ENCODE measurements around the gene PTS.
A peak's percentile ranks its signal among the peaks of the same experiment; 100 is the strongest.

The PTS gene

GRCh38 chr11:112226831-112227401, 688 bp downstream of the PTS start:
- no peak for TF ChIP-seq CTCF (IDR thresholded peaks at IDR 0.05; ENCODE audit: low read depth, low read length, missing control alignments)
- H3K4me3 ChIP-seq (replicated peaks; ENCODE audit: low read depth, low read length), result peak overlapping the region; percentile 77
- no peak for DNase-seq (ENCODE audit: extremely low read depth, low read depth)

GRCh38 chr11:112227471-112227870, 1.2 kb downstream of the PTS start:
- DNase-seq (ENCODE audit: extremely low read depth, low read depth), result no peak
- H3K4me3 ChIP-seq (replicated peaks; ENCODE audit: low read depth, low read length), result peak overlapping the region; percentile 77
- TF ChIP-seq CTCF (IDR thresholded peaks at IDR 0.05; ENCODE audit: low read depth, low read length, missing control alignments), result no peak

DNA sequence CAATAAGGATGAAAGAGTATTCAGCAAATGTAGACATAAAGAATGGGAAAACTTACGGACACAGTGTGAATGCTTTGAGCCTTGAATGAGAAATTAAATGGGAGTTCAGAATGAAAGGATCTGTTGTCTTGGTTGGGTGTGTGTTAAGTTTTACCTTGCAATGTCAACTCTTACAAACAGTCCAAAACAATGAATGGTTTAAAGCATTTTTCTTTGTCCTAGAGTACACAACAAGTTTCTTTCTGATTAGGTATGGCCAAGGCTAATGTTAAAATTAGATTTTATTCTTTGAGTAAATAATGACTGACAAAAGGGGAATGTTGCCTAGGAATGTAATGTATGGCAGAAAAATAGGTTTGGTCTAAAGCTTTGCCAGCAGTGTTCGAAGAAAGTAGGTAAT, 2.5 kb downstream of the PTS start:
- DNase-seq (ENCODE audit: extremely low read depth, low read depth), result no peak
- no peak for TF ChIP-seq CTCF (IDR thresholded peaks at IDR 0.05; ENCODE audit: low read depth, low read length, missing control alignments)
- no peak overlapping the region for H3K4me3 ChIP-seq (replicated peaks; ENCODE audit: low read depth, low read length)

DNA sequence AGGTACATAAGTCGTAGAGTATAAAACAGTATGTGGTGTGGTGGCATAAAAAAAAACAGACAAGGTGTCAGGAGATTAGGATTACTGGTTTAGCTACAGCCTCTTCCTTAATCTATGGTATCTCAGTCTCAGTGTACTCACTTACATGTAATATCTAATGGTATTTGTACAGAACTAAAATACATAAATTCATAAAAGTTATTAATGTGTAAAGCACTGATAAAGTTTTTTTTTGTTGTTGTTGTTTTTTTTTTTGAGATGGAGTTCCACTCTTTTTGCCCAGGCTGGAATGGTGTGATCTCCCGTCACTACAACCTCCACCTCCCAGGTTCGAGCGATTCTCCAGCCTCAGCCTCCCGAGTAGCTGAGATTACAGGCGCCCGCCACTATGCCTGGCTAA, 2.9 kb downstream of the PTS start:
- DNase-seq (ENCODE audit: extremely low read depth, low read depth), result no peak
- no peak for TF ChIP-seq CTCF (IDR thresholded peaks at IDR 0.05; ENCODE audit: low read depth, low read length, missing control alignments)
- no peak overlapping the region for H3K4me3 ChIP-seq (replicated peaks; ENCODE audit: low read depth, low read length)

- no peak overlapping the region for H3K4me3 ChIP-seq (replicated peaks; ENCODE audit: low read depth, low read length)
- DNase-seq (ENCODE audit: extremely low read depth, low read depth), result no peak
- TF ChIP-seq CTCF (IDR thresholded peaks at IDR 0.05; ENCODE audit: low read depth, low read length, missing control alignments), result no peak
These were observed 3.7 kb downstream of the PTS start for GRCh38 chr11:112229746-112230433.

- no peak overlapping the region for H3K4me3 ChIP-seq (replicated peaks; ENCODE audit: low read depth, low read length)
- TF ChIP-seq CTCF (IDR thresholded peaks at IDR 0.05; ENCODE audit: low read depth, low read length, missing control alignments), result no peak
- DNase-seq (ENCODE audit: extremely low read depth, low read depth), result no peak
These were observed 5.7 kb downstream of the PTS start for GRCh38 chr11:112231952-112232351.
